Measurements from ENCODE around the gene FBP2. TPM values are rescaled to one million over a fixed set of nuclear protein-coding genes. Genes with fewer than 3 reads are reported as not detected.

Gene FBP2
- total RNA-seq, 4 donors from 2014 or later: not detected

Other genes with a start within 250 kb of the FBP2 start
- under 1 TPM in 1 of 4 donors, not detected in 3; 0.87 TPM for gene PCAT7, start 38.7 kb downstream of the FBP2 start, total RNA-seq
- 10 to 100 TPM in 3 of 4 donors, 1 to 10 TPM in 1; 4.5 to 15.2 (median 11.3) TPM for gene FBP1, start 45.7 kb upstream of the FBP2 start, total RNA-seq
- gene AOPEP, start 132.9 kb upstream of the FBP2 start, total RNA-seq: 100 to 1,000 TPM; 149 to 306 (median 193) TPM

Data from suprapubic skin (tissue), 4 donors.